ENCODE data around the gene CYBRD1.
"Not testable (repeated sequence)": the region's sequence is repeated elsewhere in the genome, so short reads cannot be mapped to it uniquely, and the experiment has no call there.

Gene CYBRD1, protein sequence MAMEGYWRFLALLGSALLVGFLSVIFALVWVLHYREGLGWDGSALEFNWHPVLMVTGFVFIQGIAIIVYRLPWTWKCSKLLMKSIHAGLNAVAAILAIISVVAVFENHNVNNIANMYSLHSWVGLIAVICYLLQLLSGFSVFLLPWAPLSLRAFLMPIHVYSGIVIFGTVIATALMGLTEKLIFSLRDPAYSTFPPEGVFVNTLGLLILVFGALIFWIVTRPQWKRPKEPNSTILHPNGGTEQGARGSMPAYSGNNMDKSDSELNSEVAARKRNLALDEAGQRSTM

GRCh38 chr2:171522052-171522787 lies at the start of gene CYBRD1:
Gene CYBRD1 (plus strand): TSS chr2:171522474. CDS start chr2:171522546, 72 bp downstream.
- peak; percentile 94 for DNase-seq

GRCh38 chr2:171475979-171476378 lies 46.3 kb upstream of the CYBRD1 start:
- no peak for DNase-seq

DNA sequence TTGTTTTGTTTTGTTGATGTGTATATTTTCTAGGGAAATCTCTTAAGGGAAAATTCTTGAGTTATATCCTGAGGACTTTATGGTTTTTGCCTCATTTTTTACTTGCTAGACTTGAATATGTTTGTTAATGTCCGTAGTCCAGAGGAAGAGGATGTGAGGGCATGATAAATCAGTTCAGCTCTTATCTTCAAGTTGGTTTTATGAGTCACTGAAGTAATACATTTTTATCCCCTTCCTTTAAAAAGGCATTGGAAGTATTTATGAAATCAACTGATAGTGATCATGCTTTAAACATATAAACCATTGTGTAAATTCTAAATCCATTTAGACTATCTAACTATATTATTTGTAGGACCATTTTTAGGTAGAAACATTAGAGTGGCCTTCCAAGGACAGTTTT lies 43.9 kb upstream of the CYBRD1 start:
- DNase-seq, result no peak

DNA sequence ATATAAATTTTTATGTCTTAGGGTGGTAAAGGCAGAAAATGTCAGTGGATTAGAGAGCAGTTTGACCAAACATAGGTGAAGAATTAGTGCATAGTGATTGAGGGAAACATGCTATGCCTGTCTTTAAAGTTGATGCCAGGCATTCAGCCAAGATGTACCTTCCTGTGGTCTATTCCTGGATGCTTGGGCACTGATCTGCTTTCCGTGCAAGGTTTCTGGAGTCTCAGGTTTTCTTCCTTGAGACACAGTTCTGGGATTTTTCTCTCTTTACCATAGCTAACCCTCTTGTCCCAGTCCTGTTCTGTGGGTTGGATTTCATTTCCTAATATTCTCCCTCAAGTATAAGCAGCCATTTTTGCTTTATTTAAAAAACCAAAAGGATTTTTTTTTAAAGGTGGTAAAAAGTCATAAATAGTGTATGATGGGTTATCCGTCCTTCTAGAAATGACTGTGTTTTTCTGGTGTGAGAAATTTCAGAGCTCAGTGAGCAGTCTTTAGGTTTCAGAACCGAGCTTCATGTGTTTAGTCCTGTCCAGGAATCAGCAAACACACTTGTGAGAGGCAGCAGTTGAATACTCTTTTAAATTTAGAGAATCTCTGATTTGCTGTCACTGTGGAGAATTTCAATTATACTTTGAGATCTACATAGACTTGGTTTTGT lies 43.0 kb upstream of the CYBRD1 start:
- no peak for DNase-seq

DNA sequence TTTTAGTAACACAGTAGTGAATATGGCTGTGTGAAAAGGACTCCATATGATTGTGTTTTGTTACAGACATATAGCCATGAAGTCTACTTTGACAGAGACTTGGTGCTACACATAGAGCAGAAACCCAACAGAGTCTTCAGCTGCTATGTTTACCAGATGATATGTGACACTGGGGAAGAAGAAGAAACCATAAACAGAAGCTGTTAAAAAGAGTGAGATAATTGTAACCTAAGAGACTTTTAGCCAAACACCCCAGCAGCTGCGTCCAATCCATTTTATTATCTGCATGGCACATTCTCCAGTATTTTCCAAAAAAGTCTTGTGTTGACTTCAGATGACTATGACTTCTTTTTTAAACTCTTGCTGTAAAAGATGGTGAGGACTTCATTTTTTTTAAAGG lies 41.4 kb upstream of the CYBRD1 start:
- DNase-seq, result no peak

DNA sequence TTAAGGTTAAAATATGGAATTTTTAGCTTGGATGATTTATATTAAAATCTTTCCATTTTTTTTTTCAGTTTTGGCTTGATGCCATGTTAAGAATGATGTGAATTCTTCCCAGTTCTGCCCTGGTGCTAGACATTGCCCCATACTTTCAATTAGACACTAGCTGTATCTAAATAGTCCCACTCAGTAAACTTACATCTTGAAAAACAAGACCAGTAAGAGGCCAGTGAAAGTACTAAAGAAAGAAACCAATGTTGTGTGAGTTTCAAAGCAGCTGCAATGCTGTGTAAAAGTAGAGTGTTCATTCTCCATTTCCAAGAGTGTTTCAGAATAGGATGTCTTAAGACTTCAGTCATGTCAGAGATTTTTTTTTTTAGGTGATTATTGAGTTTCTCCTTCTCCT lies 40.0 kb upstream of the CYBRD1 start:
- DNase-seq, result no peak

DNA sequence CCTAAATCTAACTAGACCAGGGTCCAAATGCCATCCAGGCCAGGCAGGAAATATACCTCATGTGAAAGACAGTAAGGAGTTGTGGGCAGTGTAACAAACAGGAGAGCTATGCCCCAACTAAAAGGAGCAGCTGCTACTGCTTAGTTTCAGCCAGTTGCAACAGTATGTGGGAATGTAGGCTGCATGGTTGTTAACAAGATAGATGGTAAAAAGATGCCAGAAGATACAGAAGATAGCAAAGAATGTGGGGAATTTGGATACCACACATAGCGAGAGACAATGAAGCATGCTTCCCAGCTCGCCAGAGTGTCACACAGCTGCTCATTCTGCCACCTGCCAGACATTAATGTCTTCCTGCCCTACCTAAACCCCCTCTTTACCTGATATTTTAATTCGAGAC lies 39.4 kb upstream of the CYBRD1 start:
- no peak for DNase-seq

GRCh38 chr2:171483793-171484192 lies 38.5 kb upstream of the CYBRD1 start:
- no peak for DNase-seq

GRCh38 chr2:171485116-171485515 lies 37.2 kb upstream of the CYBRD1 start:
- no peak for DNase-seq

GRCh38 chr2:171487201-171487600 lies 35.1 kb upstream of the CYBRD1 start:
- no peak for DNase-seq

- DNase-seq, result no peak
Observed at GRCh38 chr2:171487803-171488259, 34.4 kb upstream of the CYBRD1 start.

- no peak for DNase-seq
Observed at GRCh38 chr2:171490577-171490976, 31.7 kb upstream of the CYBRD1 start.

GRCh38 chr2:171491292-171491691 lies 31.0 kb upstream of the CYBRD1 start:
- DNase-seq, result no peak

- no peak for DNase-seq
Observed at GRCh38 chr2:171492664-171493063, 29.6 kb upstream of the CYBRD1 start.

DNA sequence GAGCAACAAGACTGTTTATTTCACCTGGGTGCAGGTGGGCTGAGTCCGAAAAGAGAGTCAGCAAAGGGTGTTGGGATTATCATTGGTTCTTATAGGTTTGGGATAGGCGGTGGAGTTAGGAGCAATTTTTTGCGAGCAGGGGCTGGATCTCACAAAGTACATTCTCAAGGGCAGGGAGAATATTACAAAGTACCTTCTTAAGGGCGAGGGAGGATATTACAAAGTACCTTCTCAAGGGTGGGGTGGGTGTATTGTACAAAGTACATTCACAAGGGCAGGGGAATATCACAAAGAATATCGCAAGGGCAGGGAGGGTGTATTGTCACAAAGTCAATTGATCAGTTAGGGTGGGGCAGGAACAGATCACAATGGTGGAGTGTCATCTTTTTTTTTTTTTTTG lies 24.6 kb upstream of the CYBRD1 start:
- DNase-seq, result not testable (repeated sequence)

- DNase-seq, result peak in 1 of 2 experiments; percentile 22
Observed at GRCh38 chr2:171505374-171505773, 16.9 kb upstream of the CYBRD1 start.

DNA sequence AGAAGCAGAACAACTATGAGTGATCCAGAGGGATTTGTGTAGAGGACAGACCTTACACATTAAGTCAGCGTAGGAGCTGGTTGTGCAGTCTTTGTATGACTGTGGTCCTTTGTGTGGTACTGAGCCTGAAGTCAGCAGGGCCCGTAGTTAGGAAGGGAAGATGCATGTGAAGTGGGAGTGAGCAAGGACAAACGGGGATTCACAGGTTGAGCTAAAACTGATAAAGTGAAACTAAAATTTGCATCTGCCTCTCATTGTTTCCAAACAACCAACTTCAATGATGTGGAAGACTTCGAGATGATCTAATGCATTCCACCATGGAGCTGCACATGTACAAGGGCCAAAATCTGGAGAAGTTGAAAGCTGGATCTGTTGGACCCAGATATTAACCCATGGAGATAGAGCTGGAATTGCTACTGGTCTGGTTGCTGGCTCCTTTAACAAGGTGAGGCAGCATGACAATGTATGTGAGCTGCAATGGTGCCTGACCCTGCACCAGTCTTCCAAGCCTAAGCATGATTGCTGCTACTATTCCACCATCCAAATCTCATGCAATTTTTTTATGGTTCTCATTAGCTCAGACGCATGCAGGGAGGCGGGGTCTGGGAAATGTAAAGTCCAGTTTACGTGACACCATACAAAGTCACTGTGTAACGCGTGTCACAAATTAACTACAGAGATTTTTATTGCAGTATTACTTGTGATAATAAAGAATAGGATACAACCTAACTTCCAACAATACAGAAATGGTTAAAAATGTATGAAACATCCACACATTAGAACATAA lies 12.1 kb upstream of the CYBRD1 start:
- no peak for DNase-seq

GRCh38 chr2:171512014-171512413 lies 10.3 kb upstream of the CYBRD1 start:
- DNase-seq, result peak; percentile 35 to 54

DNA sequence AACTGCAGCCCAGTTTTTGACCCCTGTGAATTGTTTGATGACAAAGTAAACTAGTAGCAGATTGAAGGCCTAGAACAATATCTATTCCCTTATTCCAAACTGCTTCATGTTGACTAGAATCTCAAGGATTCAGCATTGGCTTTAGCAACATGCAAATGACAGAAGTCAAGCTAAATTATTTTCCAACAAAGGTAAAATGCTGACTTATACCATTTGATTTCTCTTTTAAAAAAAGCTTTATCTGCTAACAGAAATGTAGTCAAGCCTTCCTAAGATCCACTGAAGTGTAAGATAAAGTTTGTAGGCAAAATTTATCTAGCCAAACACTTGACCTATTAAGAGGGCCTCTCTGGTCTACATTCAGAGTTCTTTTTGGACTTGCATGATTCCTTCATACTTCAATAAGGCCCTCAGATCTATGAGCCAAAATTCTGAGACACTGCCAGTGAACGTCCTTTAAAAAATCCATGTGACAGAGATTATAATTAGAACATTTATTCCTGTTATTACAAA lies 9.5 kb upstream of the CYBRD1 start:
- DNase-seq, result no peak

- DNase-seq, result peak; percentile 65 to 73
Observed at GRCh38 chr2:171513719-171514160, 8.5 kb upstream of the CYBRD1 start.

DNA sequence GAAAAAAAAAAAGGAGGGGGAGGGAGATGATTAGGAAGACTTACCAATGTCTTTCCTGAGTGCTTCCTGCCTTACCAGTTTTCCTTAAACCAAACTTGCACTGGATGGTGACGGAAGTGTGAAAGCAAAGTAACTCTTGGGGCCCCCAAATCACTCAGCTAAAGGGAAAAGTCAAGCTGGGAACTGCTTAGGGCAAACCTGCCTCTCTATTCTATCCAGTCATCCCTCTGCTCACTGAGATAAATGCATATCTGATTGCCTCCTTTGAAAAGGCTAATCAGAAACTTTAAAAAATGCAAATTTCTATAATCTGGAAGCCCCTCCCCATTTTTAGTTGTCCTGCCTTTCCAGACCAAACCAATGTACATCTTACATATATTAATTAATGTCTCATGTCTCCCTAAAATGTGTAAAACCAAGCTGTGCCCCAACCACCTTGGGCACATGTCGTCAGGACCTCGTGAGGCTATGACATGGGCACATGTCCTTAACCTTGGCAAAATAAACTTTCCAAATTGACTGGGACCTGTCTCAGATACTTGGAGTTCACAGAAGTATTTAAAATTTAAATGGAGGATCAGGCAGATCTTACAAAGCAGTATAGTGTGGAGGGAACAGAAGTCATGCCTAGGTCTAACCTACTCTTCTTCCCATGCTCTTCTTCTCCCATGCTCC lies 7.2 kb upstream of the CYBRD1 start:
- DNase-seq, result no peak

DNA sequence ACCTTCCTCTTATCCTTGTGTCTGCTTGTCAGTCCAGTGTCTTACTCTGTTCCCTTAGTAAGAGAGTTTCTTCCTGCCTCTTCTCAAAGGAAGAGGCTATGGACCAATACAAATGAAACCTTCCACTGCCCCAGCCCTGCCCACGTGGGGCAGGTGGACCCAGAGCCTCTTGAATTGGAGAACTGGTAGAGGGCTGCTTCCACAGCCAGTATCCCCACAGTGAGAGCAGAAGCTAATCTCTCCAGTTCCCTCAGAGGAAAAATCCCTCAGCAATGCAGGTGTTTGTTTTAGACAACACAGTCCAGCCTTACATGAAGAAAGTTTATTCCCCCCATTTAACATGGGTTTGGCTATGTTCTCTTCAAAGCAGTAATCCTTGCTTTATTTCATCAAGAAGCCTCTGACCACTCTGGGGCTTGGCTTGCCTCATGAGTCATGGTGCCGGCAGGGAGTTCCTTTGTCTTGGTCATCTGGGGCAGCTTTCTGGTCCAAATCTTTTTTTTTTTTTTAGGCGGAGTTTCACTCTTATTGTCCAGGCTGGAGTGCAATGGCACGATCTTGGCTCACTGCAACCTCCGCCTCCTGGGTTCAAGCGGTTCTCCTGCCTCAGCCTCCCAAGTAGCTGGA lies 6.5 kb upstream of the CYBRD1 start:
- DNase-seq, result no peak

All from Kasumi-1 (cell line).